ENCODE results near the gene LRP8. TPM values are rescaled to one million over a fixed set of nuclear protein-coding genes. Genes with fewer than 3 reads are reported as not detected.
A peak's percentile ranks its signal among the peaks of the same experiment; 100 is the strongest.

LRP8 gene
- total and polyA plus RNA-seq, 8 donors: 0.58 to 26.8 (median 2.3) TPM

- Histone ChIP-seq H3K4me3 (no peak overlapping the region), H3K36me3 (no peaks in the 10 kb centered on the region), H3K9me3 (no peaks in the 10 kb centered on the region), H3K4me1 (no peaks in the 10 kb centered on the region), H3K27me3 (no peaks in the 10 kb centered on the region), H3K27ac (no peak overlapping the region)
- intact Hi-C loops (cut with DNase I; ENCODE audit: low total_unique reads): no loop called here
- DNase-seq: no peak
- WGBS, 5 donors: 91 to 97% (median 96%) methylated on average over 7 of the region's 7 CpGs
- TF ChIP-seq POLR2AphosphoS5 (IDR thresholded peaks at IDR 0.05) (no peak), EP300 (IDR thresholded peaks at IDR 0.05) (no peak), POLR2A (IDR thresholded peaks at IDR 0.05) (no peak), CTCF (IDR thresholded peaks at IDR 0.05) (no peak)
Measured at GRCh38 chr1:53304527-53304926, 23.3 kb downstream of the LRP8 start.

- H3K36me3 ChIP-seq: no peaks in the 10 kb centered on the region
- peak in 1 of 2 donors; percentile 44 for DNase-seq
- H3K4me3 ChIP-seq: no peak overlapping the region
- 74 to 87% (median 82%) methylated on average over 14 of the region's 14 CpGs for WGBS, 5 donors
- intact Hi-C loops (cut with DNase I; ENCODE audit: low total_unique reads): no loop called here
- H3K9me3 ChIP-seq: no peaks in the 10 kb centered on the region
- no peak for TF ChIP-seq CTCF (IDR thresholded peaks at IDR 0.05)
- no peak for TF ChIP-seq POLR2A (IDR thresholded peaks at IDR 0.05)
- no peak for TF ChIP-seq EP300 (IDR thresholded peaks at IDR 0.05)
- TF ChIP-seq POLR2AphosphoS5 (IDR thresholded peaks at IDR 0.05): no peak
- H3K4me1 ChIP-seq: no peaks in the 10 kb centered on the region
- no peak overlapping the region for H3K27ac ChIP-seq
- H3K27me3 ChIP-seq: no peaks in the 10 kb centered on the region
Measured at GRCh38 chr1:53303726-53304515, 23.9 kb downstream of the LRP8 start.

- H3K4me3 ChIP-seq: no peak overlapping the region
- H3K27me3 ChIP-seq: no peaks in the 10 kb centered on the region
- intact Hi-C loops (cut with DNase I; ENCODE audit: low total_unique reads): no loop called here
- no peaks in the 10 kb centered on the region for H3K9me3 ChIP-seq
- 91 to 95% (median 94%) methylated on average over 7 of the region's 7 CpGs for WGBS, 5 donors
- no peaks in the 10 kb centered on the region for H3K4me1 ChIP-seq
- no peak overlapping the region for H3K27ac ChIP-seq
- TF ChIP-seq EP300 (IDR thresholded peaks at IDR 0.05) (no peak), POLR2AphosphoS5 (IDR thresholded peaks at IDR 0.05) (no peak), CTCF (IDR thresholded peaks at IDR 0.05) (no peak), POLR2A (IDR thresholded peaks at IDR 0.05) (no peak)
- DNase-seq: no peak
- H3K36me3 ChIP-seq: no peaks in the 10 kb centered on the region
Measured at GRCh38 chr1:53303243-53303642, 24.6 kb downstream of the LRP8 start.

GRCh38 chr1:53299233-53299632 is 28.6 kb downstream of the LRP8 start:
- intact Hi-C loops (cut with DNase I; ENCODE audit: low total_unique reads): no loop called here
- WGBS, 5 donors: 82 to 90% (median 84%) methylated on average over 3 of the region's 3 CpGs; no CpG with 5 or more reads in 1 of the 5 donors
- H3K27me3 ChIP-seq: no peaks in the 10 kb centered on the region

More at GRCh38 chr1:53299233-53299632, 28.6 kb downstream of the LRP8 start:
- Histone ChIP-seq H3K36me3 (no peaks in the 10 kb centered on the region), H3K27ac (no peak overlapping the region), H3K9me3 (no peaks in the 10 kb centered on the region), H3K4me1 (peaks cover 0 to 7% (median 0%) of the 10 kb centered on the region in 4 donors), H3K4me3 (no peak overlapping the region)
- no peak for DNase-seq
- TF ChIP-seq POLR2A (IDR thresholded peaks at IDR 0.05) (no peak), POLR2AphosphoS5 (IDR thresholded peaks at IDR 0.05) (no peak), CTCF (IDR thresholded peaks at IDR 0.05) (no peak), EP300 (IDR thresholded peaks at IDR 0.05) (no peak)

Data from stomach (tissue), 9 donors.